HCT116 (cell line): ENCODE measurements around the gene ZC3H13. TPM values are rescaled to one million over a fixed set of nuclear protein-coding genes. Genes with fewer than 3 reads are reported as not detected.

Experiments
- ATAC-seq: fragments of 200-7000 bp; cut with Tn5 transposase; 2 replicates; pipeline ENCODE4 v1.9.1; 2020; ENCODE audit warnings: mild to moderate bottlenecking, moderate library complexity
- BruUV-seq: library from RNA; stranded (reverse); fragments of 400-500 nt; replicated peaks from 2 replicates; lab custom pipeline; 2021; lab: Mats Ljungman, UMichigan
- CTCF ChIA-PET: fragments of 300-600 bp; sonication (Branson Sonifier 250); formaldehyde crosslinking; loops from one replicate; lab custom pipeline; 2021; ENCODE audit warnings: antibody characterized with exemption; lab: Charles Lee
- POLR2A ChIA-PET: fragments of 300-600, 350-600 bp; sonication (Branson Sonifier 250); formaldehyde crosslinking; loops from one replicate; lab custom pipeline; 2021; ENCODE audit warnings: antibody characterized with exemption; lab: Charles Lee
- RAD21 ChIA-PET, 2 experiments: fragments of 300-600 bp; sonication (Branson Sonifier 250); formaldehyde crosslinking; loops; one replicate each; lab custom pipeline; 2023; ENCODE audit warnings: low total read pairs in 2 of 2; ENCODE audit not compliant: uncharacterized antibody in 2 of 2, unreplicated experiment in 2 of 2, low non-redundant PET in 1 of 2; lab: Charles Lee
- DNase-seq: peaks from one replicate; pipeline ENCODE4 v3.0.0-alpha.2; 2010; ENCODE audit warnings: low read depth, low spot score
- H2AFZ ChIP-seq: fragments of 200-600 bp; shearing (Covaris generic), sonication (generic); 2 replicates; pipeline ENCODE4 v1.6.1; 2017; ENCODE audit warnings: low read depth, mixed run types, mixed read lengths, antibody characterized with exemption, low read length; ENCODE audit not compliant: poor library complexity, severe bottlenecking
- H3K27ac ChIP-seq: 2 replicates; pipeline ENCODE4 v1.5.1; 2012; ENCODE audit warnings: low read depth, low read length
- H3K27me3 ChIP-seq: fragments of 200-600 bp; sonication (generic); 2 replicates; pipeline ENCODE4 v1.6.1; 2016; ENCODE audit warnings: mixed run types, low read length, mixed read lengths; ENCODE audit not compliant: insufficient read depth
- H3K36me3 ChIP-seq, 2 experiments: fragments of 200-500 bp in 1 of 2; fragments of 200-600 bp in 1 of 2; sonication (Bioruptor generic) in 1 of 2; sonication (generic) in 1 of 2; 2 replicates each; pipeline versions ENCODE4 v1.5.1 to v1.6.1; 2014 to 2016; ENCODE audit warnings: low read length in 2 of 2, inconsistent platforms in 1 of 2, mixed read lengths in 1 of 2, mixed run types in 1 of 2; ENCODE audit not compliant: insufficient read depth in 2 of 2, control insufficient read depth in 1 of 2
- H3K4me1 ChIP-seq, 2 experiments: fragments of 200-600 bp in 1 of 2; sonication (generic) in 1 of 2; 2 replicates each; pipeline versions ENCODE4 v1.5.1 to v1.6.1; 2012 to 2017; ENCODE audit warnings: low read length in 2 of 2, inconsistent platforms in 1 of 2, mild to moderate bottlenecking in 1 of 2, mixed read lengths in 1 of 2, mixed run types in 1 of 2, moderate library complexity in 1 of 2; ENCODE audit not compliant: insufficient read depth in 2 of 2, control insufficient read depth in 1 of 2
- H3K4me2 ChIP-seq: fragments of 200-600 bp; sonication (generic); 2 replicates; pipeline ENCODE4 v1.6.1; 2017; ENCODE audit warnings: mixed run types, low read length, mixed read lengths
- H3K4me3 ChIP-seq, 2 experiments: fragments of 200-600 bp in 1 of 2; sonication (generic) in 1 of 2; replicated peaks in 1 of 2; 2 replicates each; pipeline ENCODE4 v1.5.1; 2011 to 2016; ENCODE audit warnings: low read length in 2 of 2, control low read depth in 1 of 2, low read depth in 1 of 2, mild to moderate bottlenecking in 1 of 2, mixed read lengths in 1 of 2, mixed run types in 1 of 2
- H3K79me2 ChIP-seq: fragments of 200-600 bp; sonication (generic); 2 replicates; pipeline ENCODE4 v1.6.1; 2017; ENCODE audit warnings: mild to moderate bottlenecking, mixed run types, low read length, moderate library complexity, mixed read lengths; ENCODE audit not compliant: insufficient read depth
- H3K9ac ChIP-seq: fragments of 200-600 bp; sonication (generic); 2 replicates; pipeline ENCODE4 v1.6.1; 2016; ENCODE audit warnings: low read length, mixed read lengths
- H3K9me2 ChIP-seq: fragments of 200-600 bp; sonication (generic), shearing (Covaris generic); 2 replicates; pipeline ENCODE4 v1.6.1; 2017; ENCODE audit warnings: mixed run types, mild to moderate bottlenecking, moderate library complexity; ENCODE audit not compliant: insufficient read depth
- H3K9me3 ChIP-seq, 2 experiments: fragments of 200-500 bp in 1 of 2; fragments of 200-600 bp in 1 of 2; sonication (Bioruptor generic) in 1 of 2; sonication (generic) in 1 of 2; 2 replicates each; pipeline ENCODE4 v1.6.1; 2014 to 2017; ENCODE audit warnings: low read length in 2 of 2, mixed read lengths in 2 of 2, inconsistent platforms in 1 of 2, low read depth in 1 of 2, mild to moderate bottlenecking in 1 of 2, mixed run types in 1 of 2, moderate library complexity in 1 of 2; ENCODE audit not compliant: control insufficient read depth in 1 of 2, insufficient read depth in 1 of 2
- H4K20me1 ChIP-seq: fragments of 200-600 bp; sonication (generic), shearing (Covaris generic); 2 replicates; pipeline ENCODE4 v1.6.1; 2017; ENCODE audit warnings: mixed run types, mild to moderate bottlenecking, moderate library complexity; ENCODE audit not compliant: insufficient read depth
- CBX3 ChIP-seq: IDR thresholded peaks from 2 replicates; pipeline ENCODE4 v1.6.1; 2012; ENCODE audit warnings: low read depth
- EGR1 ChIP-seq: IDR thresholded peaks from 2 replicates; pipeline ENCODE4 v1.6.1; 2012; ENCODE audit warnings: low read depth
- ELF1 ChIP-seq: IDR thresholded peaks from 2 replicates; pipeline ENCODE4 v1.6.1; 2012; ENCODE audit warnings: low read depth, borderline replicate concordance
- EZH2 ChIP-seq: fragments of 200-600 bp; sonication (generic); IDR thresholded peaks from 2 replicates; pipeline ENCODE4 v1.6.1; 2017; ENCODE audit warnings: antibody characterized with exemption, mixed run types
- EZH2phosphoT487 ChIP-seq: fragments of 200-600 bp; IDR thresholded peaks from 2 replicates; pipeline ENCODE4 v1.6.1; 2018; ENCODE audit warnings: antibody characterized with exemption, borderline replicate concordance
- POLR2AphosphoS5 ChIP-seq: IDR thresholded peaks from 2 replicates; pipeline ENCODE4 v1.6.1; 2011; ENCODE audit warnings: mild to moderate bottlenecking, low read depth, low read length, moderate library complexity
- RAD21 ChIP-seq: IDR thresholded peaks from 2 replicates; pipeline ENCODE4 v1.6.1; 2012; ENCODE audit warnings: low read depth, mild to moderate bottlenecking
- SIN3A ChIP-seq: IDR thresholded peaks from 2 replicates; pipeline ENCODE4 v1.6.1; 2012; ENCODE audit warnings: low read depth
- SP1 ChIP-seq: IDR thresholded peaks from 2 replicates; pipeline ENCODE4 v1.6.1; 2012; ENCODE audit warnings: low read depth
- SRF ChIP-seq: IDR thresholded peaks from 2 replicates; pipeline ENCODE4 v1.6.1; 2012; ENCODE audit warnings: low read depth
- TCF7L2 ChIP-seq: IDR thresholded peaks from 2 replicates; pipeline ENCODE4 v1.7.0; 2011; ENCODE audit warnings: borderline replicate concordance, inconsistent platforms; ENCODE audit not compliant: insufficient read depth, insufficient read length; ENCODE audit errors: extremely low read depth
- ZFX ChIP-seq: fragments of 450-650 bp; IDR thresholded peaks from 2 replicates; pipeline ENCODE4 v1.6.1; 2017
- ZNF274 ChIP-seq: fragments of 200-500 bp; sonication (Bioruptor generic); IDR thresholded peaks from 2 replicates; pipeline ENCODE4 v1.6.1; 2014; ENCODE audit warnings: mild to moderate bottlenecking, low read depth, low read length, inconsistent platforms
- intact Hi-C: fragments of 100-400 bp; cut with micrococcal nuclease; formaldehyde crosslinking; loops from 2 replicates; pipeline ENCODE4 v1.10.0; 2022
- total RNA-seq: library from RNA; stranded (reverse); gene quantifications from one replicate; pipeline ENCODE4 v1.2.1, GENCODE V29; 2021; ENCODE audit not compliant: unreplicated experiment
- TF ChIP-seq, protein P1 (sequence below): IDR thresholded peaks from 2 replicates; pipeline ENCODE4 v1.6.1; 2012; ENCODE audit warnings: low read depth
- TF ChIP-seq, protein P2 (sequence below): IDR thresholded peaks from 2 replicates; pipeline ENCODE4 v1.6.1; 2012
- TF ChIP-seq, protein P3 (sequence below), 3 experiments: fragments of 200-600 bp in 1 of 3; sonication (generic) in 1 of 3; IDR thresholded peaks in 2 of 3; conservative IDR thresholded peaks in 1 of 3; 2 replicates each; pipeline ENCODE4 v1.5.1; 2012 to 2017; ENCODE audit warnings: low read depth in 2 of 3, low read length in 2 of 3, antibody characterized with exemption in 1 of 3, borderline replicate concordance in 1 of 3, control low read depth in 1 of 3, mild to moderate bottlenecking in 1 of 3, mixed read lengths in 1 of 3, mixed run types in 1 of 3, moderate library complexity in 1 of 3; ENCODE audit not compliant: insufficient read depth in 1 of 3

ZC3H13 gene
- total RNA-seq, 1 experiment from 2014 or later, result 37.9 TPM

DNA sequence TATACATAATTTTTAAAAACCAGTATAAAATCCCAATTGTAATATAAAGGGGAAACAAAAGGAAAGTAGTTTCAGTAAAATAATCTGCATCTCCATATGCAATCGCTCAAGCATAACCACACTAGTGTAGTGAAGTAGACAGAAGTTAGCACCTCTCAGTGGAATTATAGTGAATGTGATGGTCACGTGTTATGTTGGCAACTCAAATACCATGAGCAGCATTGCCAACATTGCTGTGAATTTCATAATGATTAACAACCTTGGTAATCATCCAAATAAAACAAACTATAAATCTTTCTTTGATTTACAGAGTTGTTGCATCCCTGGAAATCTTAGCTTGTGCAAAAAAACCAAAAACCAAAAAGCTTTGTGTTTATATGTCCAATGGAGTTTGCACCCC, 123.7 kb downstream of the ZC3H13 start:
- no peak overlapping the region for H3K4me3 ChIP-seq
- H3K36me3 ChIP-seq, result no peaks in the 10 kb centered on the region
- peaks cover 15% of the 10 kb centered on the region; the same call in 1 of the 2 replicates for H3K27me3 ChIP-seq
- no peak overlapping the region for H3K9ac ChIP-seq
- intact Hi-C loops, result loop anchor here (10.0 kb wide), 1 partner anchor 196 kb away; no protein-coding TSS in a partner anchor
- H3K4me1 ChIP-seq, result no peaks in the 10 kb centered on the region
- no peak overlapping the region for H3K4me2 ChIP-seq
- H3K79me2 ChIP-seq, result no peaks in the 10 kb centered on the region
- no peak overlapping the region for H2AFZ ChIP-seq
- H4K20me1 ChIP-seq, result no peaks in the 10 kb centered on the region
- no TSS peak for BruUV-seq
- no peak for ATAC-seq
- ChIA-PET POLR2A (no interaction called here), CTCF (no interaction called here), RAD21 (no interaction called here)
- H3K9me2 ChIP-seq, result no peaks in the 10 kb centered on the region
- TF ChIP-seq SP1, result no peak
- TF ChIP-seq, protein P1, sequence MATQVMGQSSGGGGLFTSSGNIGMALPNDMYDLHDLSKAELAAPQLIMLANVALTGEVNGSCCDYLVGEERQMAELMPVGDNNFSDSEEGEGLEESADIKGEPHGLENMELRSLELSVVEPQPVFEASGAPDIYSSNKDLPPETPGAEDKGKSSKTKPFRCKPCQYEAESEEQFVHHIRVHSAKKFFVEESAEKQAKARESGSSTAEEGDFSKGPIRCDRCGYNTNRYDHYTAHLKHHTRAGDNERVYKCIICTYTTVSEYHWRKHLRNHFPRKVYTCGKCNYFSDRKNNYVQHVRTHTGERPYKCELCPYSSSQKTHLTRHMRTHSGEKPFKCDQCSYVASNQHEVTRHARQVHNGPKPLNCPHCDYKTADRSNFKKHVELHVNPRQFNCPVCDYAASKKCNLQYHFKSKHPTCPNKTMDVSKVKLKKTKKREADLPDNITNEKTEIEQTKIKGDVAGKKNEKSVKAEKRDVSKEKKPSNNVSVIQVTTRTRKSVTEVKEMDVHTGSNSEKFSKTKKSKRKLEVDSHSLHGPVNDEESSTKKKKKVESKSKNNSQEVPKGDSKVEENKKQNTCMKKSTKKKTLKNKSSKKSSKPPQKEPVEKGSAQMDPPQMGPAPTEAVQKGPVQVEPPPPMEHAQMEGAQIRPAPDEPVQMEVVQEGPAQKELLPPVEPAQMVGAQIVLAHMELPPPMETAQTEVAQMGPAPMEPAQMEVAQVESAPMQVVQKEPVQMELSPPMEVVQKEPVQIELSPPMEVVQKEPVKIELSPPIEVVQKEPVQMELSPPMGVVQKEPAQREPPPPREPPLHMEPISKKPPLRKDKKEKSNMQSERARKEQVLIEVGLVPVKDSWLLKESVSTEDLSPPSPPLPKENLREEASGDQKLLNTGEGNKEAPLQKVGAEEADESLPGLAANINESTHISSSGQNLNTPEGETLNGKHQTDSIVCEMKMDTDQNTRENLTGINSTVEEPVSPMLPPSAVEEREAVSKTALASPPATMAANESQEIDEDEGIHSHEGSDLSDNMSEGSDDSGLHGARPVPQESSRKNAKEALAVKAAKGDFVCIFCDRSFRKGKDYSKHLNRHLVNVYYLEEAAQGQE, result no peak
- no peak for TF ChIP-seq RAD21
- no peak for TF ChIP-seq ELF1
- TF ChIP-seq, protein P2, sequence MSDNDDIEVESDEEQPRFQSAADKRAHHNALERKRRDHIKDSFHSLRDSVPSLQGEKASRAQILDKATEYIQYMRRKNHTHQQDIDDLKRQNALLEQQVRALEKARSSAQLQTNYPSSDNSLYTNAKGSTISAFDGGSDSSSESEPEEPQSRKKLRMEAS, result no peak
- no peak for TF ChIP-seq EGR1
- TF ChIP-seq ZNF274, result no peak
- TF ChIP-seq CBX3, result no peak
- TF ChIP-seq, protein P3, sequence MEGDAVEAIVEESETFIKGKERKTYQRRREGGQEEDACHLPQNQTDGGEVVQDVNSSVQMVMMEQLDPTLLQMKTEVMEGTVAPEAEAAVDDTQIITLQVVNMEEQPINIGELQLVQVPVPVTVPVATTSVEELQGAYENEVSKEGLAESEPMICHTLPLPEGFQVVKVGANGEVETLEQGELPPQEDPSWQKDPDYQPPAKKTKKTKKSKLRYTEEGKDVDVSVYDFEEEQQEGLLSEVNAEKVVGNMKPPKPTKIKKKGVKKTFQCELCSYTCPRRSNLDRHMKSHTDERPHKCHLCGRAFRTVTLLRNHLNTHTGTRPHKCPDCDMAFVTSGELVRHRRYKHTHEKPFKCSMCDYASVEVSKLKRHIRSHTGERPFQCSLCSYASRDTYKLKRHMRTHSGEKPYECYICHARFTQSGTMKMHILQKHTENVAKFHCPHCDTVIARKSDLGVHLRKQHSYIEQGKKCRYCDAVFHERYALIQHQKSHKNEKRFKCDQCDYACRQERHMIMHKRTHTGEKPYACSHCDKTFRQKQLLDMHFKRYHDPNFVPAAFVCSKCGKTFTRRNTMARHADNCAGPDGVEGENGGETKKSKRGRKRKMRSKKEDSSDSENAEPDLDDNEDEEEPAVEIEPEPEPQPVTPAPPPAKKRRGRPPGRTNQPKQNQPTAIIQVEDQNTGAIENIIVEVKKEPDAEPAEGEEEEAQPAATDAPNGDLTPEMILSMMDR (IDR thresholded peaks at IDR 0.05 in 2 of 3, conservative IDR thresholded peaks at IDR 0.05 in 1 of 3; ENCODE audit: borderline replicate concordance in 1 of 3, insufficient read depth in 1 of 3, low read depth in 2 of 3, low read length in 2 of 3), result no peak
- no peak for TF ChIP-seq TCF7L2
- no peak for TF ChIP-seq EZH2phosphoT487
- TF ChIP-seq SIN3A, result no peak
- TF ChIP-seq ZFX, result no peak
- no peak for TF ChIP-seq POLR2AphosphoS5
- no peak for TF ChIP-seq EZH2
- TF ChIP-seq SRF, result no peak
- no peak overlapping the region for H3K27ac ChIP-seq
- no peak for DNase-seq
- H3K9me3 ChIP-seq, result no peaks in the 10 kb centered on the region
